ENCODE data around the gene CPXM2. TPM values are rescaled to one million over a fixed set of nuclear protein-coding genes. Genes with fewer than 3 reads are reported as not detected.

CPXM2 gene
- total and polyA plus RNA-seq, 2 donors (not counting 1 experiment from before 2014, with no cell fraction given), result not detected

GRCh38 chr10:123935680-123936079, 44.1 kb upstream of the CPXM2 start:
- no peak overlapping the region for H3K4me2 ChIP-seq (replicated peaks; ENCODE audit: low read depth, low read length, poor library complexity, severe bottlenecking)
- no peak overlapping the region for H3K4me3 Mint-ChIP-seq
- peaks cover 31% of the 10 kb centered on the region for H3K27me3 Mint-ChIP-seq
- no peak overlapping the region for H3K9ac ChIP-seq (ENCODE audit: low read length)
- H3K4me1 Mint-ChIP-seq, result no peaks in the 10 kb centered on the region
- intact Hi-C loops (cut with micrococcal nuclease), result no loop called here
- DNase-seq, result no peak
- H3K27ac Mint-ChIP-seq, result no peak overlapping the region
- no peak overlapping the region for H2AFZ ChIP-seq (ENCODE audit: insufficient read depth, low read depth, low read length, poor library complexity, severe bottlenecking)
- H3K36me3 ChIP-seq (replicated peaks in 1 of 2; ENCODE audit: control extremely low read depth in 1 of 2, control insufficient read depth in 1 of 2, extremely low read depth in 1 of 2, insufficient read depth in 2 of 2, low read length in 1 of 2), result no peaks in the 10 kb centered on the region
- H4K20me1 ChIP-seq (ENCODE audit: control insufficient read depth, insufficient read depth, low read length, poor library complexity, severe bottlenecking), result no peaks in the 10 kb centered on the region
- peaks cover 0 to 4% (median 0%) of the 10 kb centered on the region in 4 experiments for H3K27me3 ChIP-seq (replicated peaks in 1 of 4; ENCODE audit: control extremely low read depth in 1 of 4, control insufficient read depth in 3 of 4, insufficient read depth in 4 of 4, low read length in 3 of 4)
- H3K79me2 ChIP-seq (ENCODE audit: control insufficient read depth, insufficient read depth, low read length), result no peaks in the 10 kb centered on the region
- H3K4me1 ChIP-seq (ENCODE audit: control insufficient read depth in 2 of 2, insufficient read depth in 2 of 2, low read length in 2 of 2), result no peaks in the 10 kb centered on the region
- H3K4me3 ChIP-seq (ENCODE audit: control extremely low read depth in 1 of 5, extremely low read depth in 1 of 5, insufficient read depth in 1 of 5, low read depth in 2 of 5, low read length in 4 of 5), result no peak overlapping the region
- H3K27ac ChIP-seq (ENCODE audit: low read length in 2 of 2), result no peak overlapping the region
- WGBS (ENCODE audit: insufficient coverage), result 100% methylated on average over 2 of the region's 2 CpGs
- TF ChIP-seq EZH2 (IDR thresholded peaks at IDR 0.05; ENCODE audit: borderline replicate concordance, insufficient read depth, low read depth, low read length, poor library complexity, severe bottlenecking) (no peak), CTCF (IDR thresholded peaks at IDR 0.05) (no peak)
- ATAC-seq (ENCODE audit: low read depth), result no peak
- POLR2A ChIA-PET, result interaction anchor here (0.6 kb wide), 1 partner anchor 566 kb away, joined by 3 read pairs; no protein-coding TSS in a partner anchor
- H3K9me3 ChIP-seq (ENCODE audit: control extremely low read depth in 1 of 3, control insufficient read depth in 2 of 3, insufficient read depth in 1 of 3, low read length in 2 of 3), result peaks cover 0 to 25% (median 5%) of the 10 kb centered on the region in 3 donors
- peaks cover 10% of the 10 kb centered on the region for H3K9me3 Mint-ChIP-seq (ENCODE audit: insufficient read depth)
- CTCF ChIA-PET, result no interaction called here

GRCh38 chr10:123934846-123935245, 43.2 kb upstream of the CPXM2 start:
- H3K9me3 Mint-ChIP-seq (ENCODE audit: insufficient read depth), result peaks cover 14% of the 10 kb centered on the region
- Histone ChIP-seq H3K27me3 (replicated peaks in 1 of 4; ENCODE audit: control extremely low read depth in 1 of 4, control insufficient read depth in 3 of 4, insufficient read depth in 4 of 4, low read length in 3 of 4) (peaks cover 0 to 2% (median 0%) of the 10 kb centered on the region in 4 experiments), H2AFZ (ENCODE audit: insufficient read depth, low read depth, low read length, poor library complexity, severe bottlenecking) (no peak overlapping the region), H3K27ac (ENCODE audit: low read length in 2 of 2) (no peak overlapping the region), H3K4me3 (ENCODE audit: control extremely low read depth in 1 of 5, extremely low read depth in 1 of 5, insufficient read depth in 1 of 5, low read depth in 2 of 5, low read length in 4 of 5) (no peak overlapping the region), H3K4me2 (replicated peaks; ENCODE audit: low read depth, low read length, poor library complexity, severe bottlenecking) (no peak overlapping the region), H3K36me3 (replicated peaks in 1 of 2; ENCODE audit: control extremely low read depth in 1 of 2, control insufficient read depth in 1 of 2, extremely low read depth in 1 of 2, insufficient read depth in 2 of 2, low read length in 1 of 2) (no peaks in the 10 kb centered on the region), H3K4me1 (ENCODE audit: control insufficient read depth in 2 of 2, insufficient read depth in 2 of 2, low read length in 2 of 2) (no peaks in the 10 kb centered on the region), H3K9ac (ENCODE audit: low read length) (no peak overlapping the region), H3K9me3 (ENCODE audit: control extremely low read depth in 1 of 3, control insufficient read depth in 2 of 3, insufficient read depth in 1 of 3, low read length in 2 of 3) (peaks cover 0 to 33% (median 5%) of the 10 kb centered on the region in 3 donors), H3K79me2 (ENCODE audit: control insufficient read depth, insufficient read depth, low read length) (no peaks in the 10 kb centered on the region), H4K20me1 (ENCODE audit: control insufficient read depth, insufficient read depth, low read length, poor library complexity, severe bottlenecking) (no peaks in the 10 kb centered on the region)
- no peaks in the 10 kb centered on the region for H3K4me1 Mint-ChIP-seq
- intact Hi-C loops (cut with micrococcal nuclease), result no loop called here
- ChIA-PET POLR2A (no interaction called here), CTCF (no interaction called here)
- no peak for TF ChIP-seq CTCF (IDR thresholded peaks at IDR 0.05)
- no peak for TF ChIP-seq EZH2 (IDR thresholded peaks at IDR 0.05; ENCODE audit: borderline replicate concordance, insufficient read depth, low read depth, low read length, poor library complexity, severe bottlenecking)
- H3K27ac Mint-ChIP-seq, result no peak overlapping the region
- 38% methylated on average over 3 of the region's 4 CpGs for WGBS (ENCODE audit: insufficient coverage)
- no peak overlapping the region for H3K4me3 Mint-ChIP-seq
- DNase-seq (no peak), ATAC-seq (ENCODE audit: low read depth) (no peak)
- H3K27me3 Mint-ChIP-seq, result peaks cover 34% of the 10 kb centered on the region
